Measurements from ENCODE around the gene KCNAB1. TPM values are rescaled to one million over a fixed set of nuclear protein-coding genes. Genes with fewer than 3 reads are reported as not detected.
A peak's percentile ranks its signal among the peaks of the same experiment; 100 is the strongest.

KCNAB1 gene
- total RNA-seq, 1 experiment from 2014 or later, result not detected

DNA sequence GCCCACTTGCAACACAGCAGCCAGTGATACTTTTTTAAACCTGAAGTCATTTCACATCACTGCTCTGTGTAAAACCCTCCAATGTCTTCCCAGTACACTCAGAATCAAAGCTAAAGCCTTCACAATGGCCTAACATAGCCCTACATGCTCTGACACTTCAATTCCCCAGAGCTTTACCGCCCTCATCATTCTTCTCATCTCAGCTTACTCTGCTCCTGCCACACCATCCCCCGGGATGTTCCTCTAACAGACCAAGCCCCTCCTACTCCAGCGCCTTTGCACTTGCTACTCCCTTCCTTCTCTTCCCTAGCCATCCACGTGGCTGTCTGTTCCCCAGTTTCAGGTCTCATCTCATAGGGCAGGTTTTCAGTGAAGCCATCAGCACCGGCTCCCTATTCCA is 240.6 kb downstream of the KCNAB1 start:
- ChIA-PET POLR2A (ENCODE audit: low non-redundant PET) (no interaction called here), CTCF (no interaction called here)
- H3K27ac ChIP-seq (ENCODE audit: low read depth, low read length, poor library complexity, severe bottlenecking), result no peak overlapping the region
- TF ChIP-seq, protein P1, sequence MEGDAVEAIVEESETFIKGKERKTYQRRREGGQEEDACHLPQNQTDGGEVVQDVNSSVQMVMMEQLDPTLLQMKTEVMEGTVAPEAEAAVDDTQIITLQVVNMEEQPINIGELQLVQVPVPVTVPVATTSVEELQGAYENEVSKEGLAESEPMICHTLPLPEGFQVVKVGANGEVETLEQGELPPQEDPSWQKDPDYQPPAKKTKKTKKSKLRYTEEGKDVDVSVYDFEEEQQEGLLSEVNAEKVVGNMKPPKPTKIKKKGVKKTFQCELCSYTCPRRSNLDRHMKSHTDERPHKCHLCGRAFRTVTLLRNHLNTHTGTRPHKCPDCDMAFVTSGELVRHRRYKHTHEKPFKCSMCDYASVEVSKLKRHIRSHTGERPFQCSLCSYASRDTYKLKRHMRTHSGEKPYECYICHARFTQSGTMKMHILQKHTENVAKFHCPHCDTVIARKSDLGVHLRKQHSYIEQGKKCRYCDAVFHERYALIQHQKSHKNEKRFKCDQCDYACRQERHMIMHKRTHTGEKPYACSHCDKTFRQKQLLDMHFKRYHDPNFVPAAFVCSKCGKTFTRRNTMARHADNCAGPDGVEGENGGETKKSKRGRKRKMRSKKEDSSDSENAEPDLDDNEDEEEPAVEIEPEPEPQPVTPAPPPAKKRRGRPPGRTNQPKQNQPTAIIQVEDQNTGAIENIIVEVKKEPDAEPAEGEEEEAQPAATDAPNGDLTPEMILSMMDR (conservative IDR thresholded peaks at IDR 0.05; ENCODE audit: low read depth, low read length), result no peak
- TF ChIP-seq EZH2 (IDR thresholded peaks at IDR 0.05; ENCODE audit: borderline replicate concordance, low read depth, low read length, poor library complexity, severe bottlenecking), result no peak
- H3K4me3 ChIP-seq (ENCODE audit: low read depth, low read length, poor library complexity, severe bottlenecking), result no peak overlapping the region
- H3K27me3 ChIP-seq (replicated peaks; ENCODE audit: insufficient read depth, low read depth, low read length, poor library complexity), result no peaks in the 10 kb centered on the region
- BruUV-seq (replicated peaks), result no TSS peak
- intact Hi-C loops (cut with micrococcal nuclease; ENCODE audit: unreplicated experiment), result no loop called here
- peak; percentile 39 for DNase-seq (ENCODE audit: low spot score)
- no peaks in the 10 kb centered on the region for H3K36me3 ChIP-seq (ENCODE audit: insufficient read depth, low read length, poor library complexity, severe bottlenecking)
- no peaks in the 10 kb centered on the region for H3K4me1 ChIP-seq (ENCODE audit: insufficient read depth, low read length, poor library complexity, severe bottlenecking)
- H3K9me3 ChIP-seq (ENCODE audit: low read depth, low read length, poor library complexity, severe bottlenecking), result no peaks in the 10 kb centered on the region

DNA sequence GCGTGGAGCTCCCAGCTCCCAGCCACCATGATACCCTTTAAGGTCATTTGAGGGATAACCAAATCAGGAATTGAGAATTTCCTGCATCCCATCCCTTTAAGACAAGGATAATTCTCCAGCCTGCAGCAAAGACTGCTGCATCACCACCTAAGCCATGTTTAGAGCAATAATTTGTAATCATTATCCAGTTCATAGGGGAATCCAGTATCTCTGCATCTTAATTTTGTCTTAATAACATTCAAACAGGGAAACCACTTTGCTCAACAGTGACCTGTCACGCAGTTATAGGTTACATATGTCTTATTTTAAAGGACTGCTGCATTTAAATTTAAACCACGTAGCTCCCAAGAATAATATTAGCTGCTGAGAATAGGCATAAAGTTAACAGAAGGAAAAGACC is 246.2 kb downstream of the KCNAB1 start:
- DNase-seq (ENCODE audit: low spot score), result no peak
- H3K4me3 ChIP-seq (ENCODE audit: low read depth, low read length, poor library complexity, severe bottlenecking), result no peak overlapping the region
- intact Hi-C loops (cut with micrococcal nuclease; ENCODE audit: unreplicated experiment), result no loop called here
- no peaks in the 10 kb centered on the region for H3K36me3 ChIP-seq (ENCODE audit: insufficient read depth, low read length, poor library complexity, severe bottlenecking)
- no peaks in the 10 kb centered on the region for H3K27me3 ChIP-seq (replicated peaks; ENCODE audit: insufficient read depth, low read depth, low read length, poor library complexity)
- H3K4me1 ChIP-seq (ENCODE audit: insufficient read depth, low read length, poor library complexity, severe bottlenecking), result peaks cover 6% of the 10 kb centered on the region
- ChIA-PET CTCF (no interaction called here), POLR2A (ENCODE audit: low non-redundant PET) (no interaction called here)
- no TSS peak for BruUV-seq (replicated peaks)
- TF ChIP-seq, protein P1 (conservative IDR thresholded peaks at IDR 0.05; ENCODE audit: low read depth, low read length), result no peak
- TF ChIP-seq EZH2 (IDR thresholded peaks at IDR 0.05; ENCODE audit: borderline replicate concordance, low read depth, low read length, poor library complexity, severe bottlenecking), result no peak
- H3K27ac ChIP-seq (ENCODE audit: low read depth, low read length, poor library complexity, severe bottlenecking), result no peak overlapping the region
- no peaks in the 10 kb centered on the region for H3K9me3 ChIP-seq (ENCODE audit: low read depth, low read length, poor library complexity, severe bottlenecking)

DNA sequence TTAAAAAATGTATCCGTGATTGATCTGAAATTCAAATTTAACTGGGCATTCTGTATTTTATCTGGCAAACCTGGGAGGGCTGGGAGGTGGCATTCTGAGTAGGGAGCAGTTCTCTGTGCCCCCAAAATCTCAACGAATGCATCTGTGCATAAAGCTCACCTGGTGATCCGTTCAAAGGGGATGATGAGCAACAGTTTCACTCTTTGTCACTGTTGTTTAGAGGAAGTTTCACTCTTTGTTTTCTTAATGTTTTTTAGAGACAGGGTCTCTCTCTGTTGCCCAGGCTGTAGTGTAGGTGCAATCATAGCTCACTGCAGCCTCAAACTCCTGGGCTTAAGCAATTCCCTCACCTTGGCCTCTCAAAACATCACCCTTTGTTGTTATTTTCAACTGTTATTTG is 247.8 kb downstream of the KCNAB1 start:
- no peak for TF ChIP-seq EZH2 (IDR thresholded peaks at IDR 0.05; ENCODE audit: borderline replicate concordance, low read depth, low read length, poor library complexity, severe bottlenecking)
- TF ChIP-seq, protein P1 (conservative IDR thresholded peaks at IDR 0.05; ENCODE audit: low read depth, low read length), result no peak
- no peaks in the 10 kb centered on the region for H3K36me3 ChIP-seq (ENCODE audit: insufficient read depth, low read length, poor library complexity, severe bottlenecking)
- ChIA-PET CTCF (no interaction called here), POLR2A (ENCODE audit: low non-redundant PET) (no interaction called here)
- H3K27me3 ChIP-seq (replicated peaks; ENCODE audit: insufficient read depth, low read depth, low read length, poor library complexity), result no peaks in the 10 kb centered on the region
- no TSS peak for BruUV-seq (replicated peaks)
- no peak overlapping the region for H3K4me3 ChIP-seq (ENCODE audit: low read depth, low read length, poor library complexity, severe bottlenecking)
- intact Hi-C loops (cut with micrococcal nuclease; ENCODE audit: unreplicated experiment), result no loop called here
- DNase-seq (ENCODE audit: low spot score), result no peak
- H3K9me3 ChIP-seq (ENCODE audit: low read depth, low read length, poor library complexity, severe bottlenecking), result no peaks in the 10 kb centered on the region
- H3K27ac ChIP-seq (ENCODE audit: low read depth, low read length, poor library complexity, severe bottlenecking), result no peak overlapping the region
- H3K4me1 ChIP-seq (ENCODE audit: insufficient read depth, low read length, poor library complexity, severe bottlenecking), result peaks cover 22% of the 10 kb centered on the region
